Measurements from ENCODE around the gene ERG.

The ERG gene

DNA sequence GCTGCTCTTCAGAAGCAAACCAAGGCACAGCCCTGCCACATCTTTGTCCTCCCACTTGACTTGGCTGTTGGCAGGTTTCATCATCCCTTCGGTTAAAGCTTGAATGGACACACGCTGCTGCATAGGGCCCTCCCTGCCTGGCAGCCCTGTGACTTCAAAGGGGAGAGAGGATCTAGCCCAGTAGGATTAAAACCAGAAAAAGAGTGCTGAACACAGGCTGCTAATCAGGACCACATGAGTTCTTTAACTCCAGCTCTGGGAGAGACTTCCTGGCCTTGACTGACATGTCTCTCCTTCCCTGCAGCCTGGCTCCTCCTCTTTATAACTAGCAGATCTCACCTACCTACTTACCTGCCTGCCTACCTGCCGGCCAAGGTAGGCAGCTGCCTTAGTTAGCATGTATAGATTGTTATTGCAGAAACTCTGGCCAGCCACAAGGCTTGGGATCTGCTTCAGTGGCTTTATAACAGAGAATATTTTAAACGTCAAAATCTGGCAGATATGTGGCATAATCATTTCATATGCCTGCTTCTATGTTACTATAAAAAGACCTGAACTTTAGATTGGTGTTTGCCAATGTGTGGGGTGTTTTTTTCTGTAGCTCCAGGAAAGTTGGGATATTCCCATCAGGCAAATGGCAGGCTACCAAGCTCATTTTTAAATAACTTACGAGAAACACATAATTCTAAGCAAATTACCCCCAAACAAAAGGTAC lies 49.4 kb downstream of the ERG start:
- no peak overlapping the region for H3K4me3 ChIP-seq (ENCODE audit: control insufficient read depth, low read depth, low read length)
- no peak for DNase-seq (ENCODE audit: low read depth)
- TF ChIP-seq, protein P1, sequence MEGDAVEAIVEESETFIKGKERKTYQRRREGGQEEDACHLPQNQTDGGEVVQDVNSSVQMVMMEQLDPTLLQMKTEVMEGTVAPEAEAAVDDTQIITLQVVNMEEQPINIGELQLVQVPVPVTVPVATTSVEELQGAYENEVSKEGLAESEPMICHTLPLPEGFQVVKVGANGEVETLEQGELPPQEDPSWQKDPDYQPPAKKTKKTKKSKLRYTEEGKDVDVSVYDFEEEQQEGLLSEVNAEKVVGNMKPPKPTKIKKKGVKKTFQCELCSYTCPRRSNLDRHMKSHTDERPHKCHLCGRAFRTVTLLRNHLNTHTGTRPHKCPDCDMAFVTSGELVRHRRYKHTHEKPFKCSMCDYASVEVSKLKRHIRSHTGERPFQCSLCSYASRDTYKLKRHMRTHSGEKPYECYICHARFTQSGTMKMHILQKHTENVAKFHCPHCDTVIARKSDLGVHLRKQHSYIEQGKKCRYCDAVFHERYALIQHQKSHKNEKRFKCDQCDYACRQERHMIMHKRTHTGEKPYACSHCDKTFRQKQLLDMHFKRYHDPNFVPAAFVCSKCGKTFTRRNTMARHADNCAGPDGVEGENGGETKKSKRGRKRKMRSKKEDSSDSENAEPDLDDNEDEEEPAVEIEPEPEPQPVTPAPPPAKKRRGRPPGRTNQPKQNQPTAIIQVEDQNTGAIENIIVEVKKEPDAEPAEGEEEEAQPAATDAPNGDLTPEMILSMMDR (IDR thresholded peaks at IDR 0.05; ENCODE audit: control insufficient read depth, insufficient read depth, low read depth, low read length, missing control alignments) = no peak

DNA sequence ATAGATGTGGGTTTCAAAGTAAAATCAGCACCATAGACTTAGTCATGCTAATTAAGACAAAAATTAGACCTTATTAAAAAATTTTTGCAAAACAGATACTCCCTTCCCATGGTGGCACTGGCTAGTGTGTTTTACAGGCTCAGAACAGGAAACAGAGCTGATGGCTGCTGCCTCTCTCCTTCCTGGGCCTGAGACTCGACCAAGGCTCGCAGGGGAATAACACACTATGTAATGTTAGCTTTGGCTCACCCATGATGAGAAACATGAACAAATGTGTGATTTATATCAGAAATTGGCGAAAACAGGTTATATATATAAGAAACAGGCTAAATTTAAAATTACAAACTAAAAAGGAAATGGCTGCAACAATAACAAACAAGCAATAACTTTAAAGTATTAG lies 50.7 kb downstream of the ERG start:
- no peak for DNase-seq (ENCODE audit: low read depth)
- TF ChIP-seq, protein P1 (IDR thresholded peaks at IDR 0.05; ENCODE audit: control insufficient read depth, insufficient read depth, low read depth, low read length, missing control alignments) = no peak
- H3K4me3 ChIP-seq (ENCODE audit: control insufficient read depth, low read depth, low read length) = no peak overlapping the region

DNA sequence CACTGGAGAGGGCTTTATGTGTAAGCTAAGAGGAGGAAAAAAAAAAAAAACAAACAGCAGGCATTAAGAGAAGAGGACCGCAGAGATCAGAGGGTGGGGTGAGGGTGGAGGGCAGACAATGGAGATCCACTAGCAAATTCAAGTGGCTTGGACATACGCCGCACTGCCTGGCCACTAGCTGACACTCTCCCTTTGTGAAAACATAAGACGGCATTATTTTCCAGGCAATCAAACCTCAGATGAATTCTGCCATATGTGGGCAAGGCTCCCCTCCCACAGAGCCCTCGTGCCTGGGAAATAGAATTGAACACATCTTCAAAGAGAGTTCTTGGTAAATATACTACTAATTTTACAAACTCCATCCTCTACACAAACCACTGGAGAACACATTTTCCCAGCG lies 53.6 kb downstream of the ERG start:
- TF ChIP-seq, protein P1 (IDR thresholded peaks at IDR 0.05; ENCODE audit: control insufficient read depth, insufficient read depth, low read depth, low read length, missing control alignments) = no peak
- no peak overlapping the region for H3K4me3 ChIP-seq (ENCODE audit: control insufficient read depth, low read depth, low read length)
- no peak for DNase-seq (ENCODE audit: low read depth)

DNA sequence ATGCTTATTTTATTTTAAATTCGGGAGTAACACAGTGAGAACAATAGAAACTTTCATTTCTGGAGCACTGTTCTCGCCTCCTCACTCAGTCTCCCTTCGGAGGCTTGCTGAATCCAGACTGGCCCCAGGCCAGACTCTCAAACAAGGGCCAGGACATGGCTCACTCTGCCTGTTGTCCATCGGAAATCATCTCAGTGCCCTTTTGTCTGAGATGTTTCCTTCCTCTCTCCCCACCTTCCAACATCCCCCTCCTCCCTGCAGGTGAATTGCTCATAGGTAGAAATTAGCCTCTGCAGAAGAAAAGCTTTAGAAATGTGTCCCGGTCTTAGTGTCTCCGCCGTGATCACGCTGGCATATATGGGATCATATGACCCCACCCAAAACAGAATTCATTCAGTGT lies 55.2 kb downstream of the ERG start:
- no peak for DNase-seq (ENCODE audit: low read depth)
- TF ChIP-seq, protein P1 (IDR thresholded peaks at IDR 0.05; ENCODE audit: control insufficient read depth, insufficient read depth, low read depth, low read length, missing control alignments) = no peak

DNA sequence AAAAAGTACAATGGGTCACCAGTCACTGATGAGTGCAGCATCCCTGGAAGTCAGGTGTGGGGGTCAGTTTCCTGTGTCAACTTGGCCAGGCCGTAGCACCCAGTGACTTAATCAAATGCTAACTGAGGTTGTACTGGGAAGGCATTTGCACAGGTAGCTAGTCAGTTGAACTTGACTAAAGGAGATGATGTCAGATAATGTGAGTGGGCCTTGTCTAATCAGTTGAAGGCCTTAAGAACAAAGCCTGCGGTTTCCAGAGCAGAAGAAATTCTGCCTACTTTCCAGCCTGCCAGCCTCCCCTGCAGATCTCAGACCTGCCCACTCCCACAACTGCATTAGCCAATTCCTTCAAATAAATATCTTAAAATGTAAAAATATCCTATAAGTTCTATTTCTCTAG lies 57.1 kb downstream of the ERG start:
- no peak for DNase-seq (ENCODE audit: low read depth)
- TF ChIP-seq, protein P1 (IDR thresholded peaks at IDR 0.05; ENCODE audit: control insufficient read depth, insufficient read depth, low read depth, low read length, missing control alignments) = no peak

More for the DNA sequence above, 55.2 kb downstream of the ERG start:
- no peak overlapping the region for H3K4me3 ChIP-seq (ENCODE audit: control insufficient read depth, low read depth, low read length)

DNA sequence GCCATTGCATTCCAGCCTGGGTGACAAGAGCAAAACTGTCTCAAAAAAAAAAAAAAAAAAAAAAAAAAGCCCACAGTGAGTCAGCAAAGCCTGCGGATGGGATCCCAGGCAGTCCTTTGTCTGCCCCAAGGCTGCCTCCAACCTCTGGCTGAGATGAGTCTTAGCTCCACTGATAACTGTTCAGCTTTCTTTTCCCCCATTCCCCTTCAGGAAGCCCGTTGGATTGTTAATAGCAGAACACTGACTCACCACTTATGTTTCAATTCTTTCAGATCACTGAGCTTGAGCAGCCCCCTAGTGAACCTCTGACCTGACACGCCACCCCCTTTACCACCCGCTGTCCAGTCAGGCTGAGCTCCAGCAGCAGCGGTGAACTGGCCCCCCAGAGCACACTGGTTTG lies 57.5 kb downstream of the ERG start:
- TF ChIP-seq, protein P1 (IDR thresholded peaks at IDR 0.05; ENCODE audit: control insufficient read depth, insufficient read depth, low read depth, low read length, missing control alignments) = no peak
- peak; percentile 75 for DNase-seq (ENCODE audit: low read depth)
- no peak overlapping the region for H3K4me3 ChIP-seq (ENCODE audit: control insufficient read depth, low read depth, low read length)

More for the DNA sequence above, 57.1 kb downstream of the ERG start:
- H3K4me3 ChIP-seq (ENCODE audit: control insufficient read depth, low read depth, low read length) = no peak overlapping the region
